Skin of body (tissue), 2 donors: ENCODE results near the gene VPS26C. TPM values are rescaled to one million over a fixed set of nuclear protein-coding genes. Genes with fewer than 3 reads are reported as not detected.

Experiments used
- small RNA-seq: library from RNA; depleted of rRNA; stranded (forward); fragments of <200 nt; gene quantifications from one replicate; pipeline ENCODE3, GENCODE V24; 2014; ENCODE audit warnings: low replicate concordance
- total RNA-seq: library from RNA; depleted of rRNA; stranded (reverse); fragments of >200 nt; gene quantifications from one replicate; pipeline ENCODE4 v1.2.3, GENCODE V29; 2014

VPS26C gene
- total RNA-seq, 1 donor from 2014 or later = 47.7 TPM

Small RNAs within 50 kb of the gene (small RNA-seq; reads per million reads assigned to genes)
- not detected for gene RN7SL678P

Other genes starting within 250 kb of the VPS26C start
- 9.9 TPM for gene PIGP, start 194.3 kb downstream of the VPS26C start, total RNA-seq
- 337 TPM for gene TTC3, start 194.1 kb downstream of the VPS26C start, total RNA-seq
- gene DYRK1A, start 99.4 kb upstream of the VPS26C start, total RNA-seq = 82.1 TPM